ENCODE measurements around the gene AIG1. TPM values are rescaled to one million over a fixed set of nuclear protein-coding genes. Genes with fewer than 3 reads are reported as not detected.

AIG1 gene
- total RNA-seq, 1 experiment from 2014 or later = 2.2 TPM

- TF ChIP-seq EZH2 (IDR thresholded peaks at IDR 0.05; ENCODE audit: borderline replicate concordance, low read depth, low read length, poor library complexity, severe bottlenecking) = no peak
- TF ChIP-seq, protein P1, sequence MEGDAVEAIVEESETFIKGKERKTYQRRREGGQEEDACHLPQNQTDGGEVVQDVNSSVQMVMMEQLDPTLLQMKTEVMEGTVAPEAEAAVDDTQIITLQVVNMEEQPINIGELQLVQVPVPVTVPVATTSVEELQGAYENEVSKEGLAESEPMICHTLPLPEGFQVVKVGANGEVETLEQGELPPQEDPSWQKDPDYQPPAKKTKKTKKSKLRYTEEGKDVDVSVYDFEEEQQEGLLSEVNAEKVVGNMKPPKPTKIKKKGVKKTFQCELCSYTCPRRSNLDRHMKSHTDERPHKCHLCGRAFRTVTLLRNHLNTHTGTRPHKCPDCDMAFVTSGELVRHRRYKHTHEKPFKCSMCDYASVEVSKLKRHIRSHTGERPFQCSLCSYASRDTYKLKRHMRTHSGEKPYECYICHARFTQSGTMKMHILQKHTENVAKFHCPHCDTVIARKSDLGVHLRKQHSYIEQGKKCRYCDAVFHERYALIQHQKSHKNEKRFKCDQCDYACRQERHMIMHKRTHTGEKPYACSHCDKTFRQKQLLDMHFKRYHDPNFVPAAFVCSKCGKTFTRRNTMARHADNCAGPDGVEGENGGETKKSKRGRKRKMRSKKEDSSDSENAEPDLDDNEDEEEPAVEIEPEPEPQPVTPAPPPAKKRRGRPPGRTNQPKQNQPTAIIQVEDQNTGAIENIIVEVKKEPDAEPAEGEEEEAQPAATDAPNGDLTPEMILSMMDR (conservative IDR thresholded peaks at IDR 0.05; ENCODE audit: low read depth, low read length) = no peak
- no peaks in the 10 kb centered on the region for H3K4me1 ChIP-seq (ENCODE audit: insufficient read depth, low read length, poor library complexity, severe bottlenecking)
- H3K36me3 ChIP-seq (ENCODE audit: insufficient read depth, low read length, poor library complexity, severe bottlenecking) = no peaks in the 10 kb centered on the region
- H3K27me3 ChIP-seq (replicated peaks; ENCODE audit: insufficient read depth, low read depth, low read length, poor library complexity) = no peaks in the 10 kb centered on the region
- intact Hi-C loops (cut with micrococcal nuclease; ENCODE audit: unreplicated experiment) = no loop called here
- ChIA-PET CTCF (no interaction called here), POLR2A (ENCODE audit: low non-redundant PET) (no interaction called here)
- no peak for DNase-seq (ENCODE audit: low spot score)
- no peak overlapping the region for H3K27ac ChIP-seq (ENCODE audit: low read depth, low read length, poor library complexity, severe bottlenecking)
- H3K4me3 ChIP-seq (ENCODE audit: low read depth, low read length, poor library complexity, severe bottlenecking) = no peak overlapping the region
- BruUV-seq (replicated peaks) = no TSS peak
- H3K9me3 ChIP-seq (ENCODE audit: low read depth, low read length, poor library complexity, severe bottlenecking) = no peaks in the 10 kb centered on the region
These were observed 302.6 kb downstream of the AIG1 start for GRCh38 chr6:143363299-143363698.

- H3K36me3 ChIP-seq (ENCODE audit: insufficient read depth, low read length, poor library complexity, severe bottlenecking) = no peaks in the 10 kb centered on the region
- POLR2A ChIA-PET (ENCODE audit: low non-redundant PET) = no interaction called here
- no peak for DNase-seq (ENCODE audit: low spot score)
- intact Hi-C loops (cut with micrococcal nuclease; ENCODE audit: unreplicated experiment) = no loop called here
- H3K4me1 ChIP-seq (ENCODE audit: insufficient read depth, low read length, poor library complexity, severe bottlenecking) = no peaks in the 10 kb centered on the region
- TF ChIP-seq, protein P1 (conservative IDR thresholded peaks at IDR 0.05; ENCODE audit: low read depth, low read length) = no peak
- H3K27me3 ChIP-seq (replicated peaks; ENCODE audit: insufficient read depth, low read depth, low read length, poor library complexity) = no peaks in the 10 kb centered on the region
- CTCF ChIA-PET = no interaction called here
- H3K27ac ChIP-seq (ENCODE audit: low read depth, low read length, poor library complexity, severe bottlenecking) = no peak overlapping the region
- H3K9me3 ChIP-seq (ENCODE audit: low read depth, low read length, poor library complexity, severe bottlenecking) = no peaks in the 10 kb centered on the region
- no peak overlapping the region for H3K4me3 ChIP-seq (ENCODE audit: low read depth, low read length, poor library complexity, severe bottlenecking)
- BruUV-seq (replicated peaks) = no TSS peak
These were observed 307.7 kb downstream of the AIG1 start for GRCh38 chr6:143368426-143368825.

DNA sequence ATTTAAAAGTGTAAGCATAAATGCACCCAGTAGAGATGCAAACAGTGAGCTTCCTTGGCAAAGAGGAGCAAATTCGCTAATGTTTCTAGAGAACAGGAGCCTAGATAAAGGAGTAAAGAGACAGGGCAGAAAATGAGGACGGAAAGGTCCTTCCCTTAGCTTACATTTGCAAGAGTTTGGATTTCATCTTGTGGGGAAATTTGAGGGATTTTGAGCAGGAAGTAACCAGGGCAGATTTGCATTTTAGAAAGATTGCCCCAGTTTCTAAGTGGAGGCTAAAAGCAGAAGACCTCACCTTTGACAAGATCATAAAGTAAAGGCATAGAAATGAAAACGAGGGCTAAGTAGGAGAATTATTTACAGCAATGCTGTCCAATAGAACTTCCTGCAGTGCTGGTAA is 309.3 kb downstream of the AIG1 start:
- Histone ChIP-seq H3K27me3 (replicated peaks; ENCODE audit: insufficient read depth, low read depth, low read length, poor library complexity) (no peaks in the 10 kb centered on the region), H3K4me1 (ENCODE audit: insufficient read depth, low read length, poor library complexity, severe bottlenecking) (no peaks in the 10 kb centered on the region), H3K4me3 (ENCODE audit: low read depth, low read length, poor library complexity, severe bottlenecking) (no peak overlapping the region), H3K9me3 (ENCODE audit: low read depth, low read length, poor library complexity, severe bottlenecking) (no peaks in the 10 kb centered on the region), H3K27ac (ENCODE audit: low read depth, low read length, poor library complexity, severe bottlenecking) (no peak overlapping the region), H3K36me3 (ENCODE audit: insufficient read depth, low read length, poor library complexity, severe bottlenecking) (no peaks in the 10 kb centered on the region)
- TF ChIP-seq EZH2 (IDR thresholded peaks at IDR 0.05; ENCODE audit: borderline replicate concordance, low read depth, low read length, poor library complexity, severe bottlenecking) = no peak
- TF ChIP-seq, protein P1 (conservative IDR thresholded peaks at IDR 0.05; ENCODE audit: low read depth, low read length) = no peak
- no TSS peak for BruUV-seq (replicated peaks)
- ChIA-PET POLR2A (ENCODE audit: low non-redundant PET) (no interaction called here), CTCF (no interaction called here)
- no peak for DNase-seq (ENCODE audit: low spot score)
- intact Hi-C loops (cut with micrococcal nuclease; ENCODE audit: unreplicated experiment) = no loop called here

All from A673 (cell line).